A673 (cell line): ENCODE measurements around the gene TSPAN3. TPM values are rescaled to one million over a fixed set of nuclear protein-coding genes. Genes with fewer than 3 reads are reported as not detected.

Experiments
- BruUV-seq: library from RNA; stranded (reverse); fragments of 400-500 nt; replicated peaks from 2 replicates; lab custom pipeline; 2021; lab: Mats Ljungman, UMichigan
- CTCF ChIA-PET: fragments of 300-600 bp; sonication (Branson Sonifier 250); formaldehyde crosslinking; loops from one replicate; lab custom pipeline; 2022; ENCODE audit warnings: antibody characterized with exemption; lab: Charles Lee
- POLR2A ChIA-PET: fragments of 300-600 bp; sonication (Branson Sonifier 250); formaldehyde crosslinking; loops from one replicate; lab custom pipeline; 2022; ENCODE audit warnings: antibody characterized with exemption; ENCODE audit not compliant: low non-redundant PET; lab: Charles Lee
- DNase-seq: peaks from one replicate; pipeline ENCODE4 v3.0.0-alpha.2; 2015; ENCODE audit warnings: low spot score
- H3K27ac ChIP-seq: fragments of 200-600 bp; sonication (generic); 2 replicates; pipeline ENCODE4 v1.5.1; 2016; ENCODE audit warnings: mixed run types, low read depth, mild to moderate bottlenecking, mixed read lengths, antibody characterized with exemption, low read length; ENCODE audit not compliant: poor library complexity, severe bottlenecking
- H3K27me3 ChIP-seq: fragments of 200-600 bp; sonication (generic); replicated peaks from 2 replicates; pipeline ENCODE4 v1.6.1; 2017; ENCODE audit warnings: mixed run types, low read depth, mild to moderate bottlenecking, mixed read lengths, antibody characterized with exemption, low read length; ENCODE audit not compliant: insufficient read depth, poor library complexity
- H3K36me3 ChIP-seq: fragments of 200-600 bp; sonication (generic); 2 replicates; pipeline ENCODE4 v1.6.1; 2016; ENCODE audit warnings: mixed run types, mild to moderate bottlenecking, mixed read lengths, antibody characterized with exemption, low read length; ENCODE audit not compliant: insufficient read depth, poor library complexity, severe bottlenecking
- H3K4me1 ChIP-seq: fragments of 200-600 bp; sonication (generic); 2 replicates; pipeline ENCODE4 v1.6.1; 2017; ENCODE audit warnings: mixed run types, mild to moderate bottlenecking, mixed read lengths, antibody characterized with exemption, low read length; ENCODE audit not compliant: insufficient read depth, poor library complexity, severe bottlenecking
- H3K4me3 ChIP-seq: fragments of 200-600 bp; sonication (generic); 2 replicates; pipeline ENCODE4 v1.5.1; 2016; ENCODE audit warnings: low read depth, mixed run types, mild to moderate bottlenecking, mixed read lengths, low read length; ENCODE audit not compliant: poor library complexity, severe bottlenecking
- H3K9me3 ChIP-seq: fragments of 200-600 bp; sonication (generic); 2 replicates; pipeline ENCODE4 v1.6.1; 2016; ENCODE audit warnings: mixed run types, low read depth, mild to moderate bottlenecking, mixed read lengths, antibody characterized with exemption, low read length; ENCODE audit not compliant: poor library complexity, severe bottlenecking
- EZH2 ChIP-seq: fragments of 200-600 bp; sonication (generic); IDR thresholded peaks from 2 replicates; pipeline ENCODE4 v1.6.1; 2017; ENCODE audit warnings: borderline replicate concordance, low read depth, mild to moderate bottlenecking, mixed read lengths, antibody characterized with exemption, low read length; ENCODE audit not compliant: poor library complexity, severe bottlenecking
- intact Hi-C: fragments of 100-400 bp; cut with micrococcal nuclease; formaldehyde crosslinking; loops from one replicate; pipeline ENCODE4 v1.10.0; 2022; ENCODE audit not compliant: unreplicated experiment
- total RNA-seq: library from RNA; stranded (reverse); gene quantifications from 2 replicates; pipeline ENCODE4 v1.2.3, GENCODE V29; 2021
- TF ChIP-seq, protein P1 (sequence below): fragments of 300-800, 200-600 bp; sonication (generic); conservative IDR thresholded peaks from 2 replicates; pipeline ENCODE4 v1.5.1; 2017; ENCODE audit warnings: low read depth, mild to moderate bottlenecking, antibody characterized with exemption, low read length, moderate library complexity, mixed read lengths

Gene TSPAN3
- total RNA-seq, 1 experiment from 2014 or later, result 224 TPM

DNA sequence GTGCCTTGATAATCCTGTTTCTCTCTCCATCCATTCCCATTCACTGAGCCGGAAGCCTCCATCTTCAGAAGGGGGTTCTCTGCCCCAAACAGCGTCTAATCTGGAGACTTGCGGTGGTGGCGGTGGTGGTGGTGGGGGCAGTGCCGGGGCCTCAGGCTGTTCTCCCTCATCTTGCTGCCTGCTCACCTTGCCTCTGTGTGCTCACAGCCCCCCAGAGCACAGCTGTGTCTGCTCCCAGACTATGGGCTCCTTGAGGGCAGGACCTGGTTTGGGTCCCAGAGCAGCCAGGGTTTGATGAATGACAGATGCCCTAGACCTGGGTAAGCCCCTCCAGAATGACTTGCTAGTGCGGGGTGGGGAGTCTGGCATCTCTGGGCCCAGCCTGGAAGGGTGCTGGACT lies 76.4 kb downstream of the TSPAN3 start:
- Histone ChIP-seq H3K27ac (no peak overlapping the region), H3K36me3 (no peaks in the 10 kb centered on the region), H3K4me3 (no peak overlapping the region), H3K4me1 (no peaks in the 10 kb centered on the region), H3K27me3 (no peaks in the 10 kb centered on the region), H3K9me3 (no peaks in the 10 kb centered on the region)
- TF ChIP-seq EZH2, result no peak
- TF ChIP-seq, protein P1, sequence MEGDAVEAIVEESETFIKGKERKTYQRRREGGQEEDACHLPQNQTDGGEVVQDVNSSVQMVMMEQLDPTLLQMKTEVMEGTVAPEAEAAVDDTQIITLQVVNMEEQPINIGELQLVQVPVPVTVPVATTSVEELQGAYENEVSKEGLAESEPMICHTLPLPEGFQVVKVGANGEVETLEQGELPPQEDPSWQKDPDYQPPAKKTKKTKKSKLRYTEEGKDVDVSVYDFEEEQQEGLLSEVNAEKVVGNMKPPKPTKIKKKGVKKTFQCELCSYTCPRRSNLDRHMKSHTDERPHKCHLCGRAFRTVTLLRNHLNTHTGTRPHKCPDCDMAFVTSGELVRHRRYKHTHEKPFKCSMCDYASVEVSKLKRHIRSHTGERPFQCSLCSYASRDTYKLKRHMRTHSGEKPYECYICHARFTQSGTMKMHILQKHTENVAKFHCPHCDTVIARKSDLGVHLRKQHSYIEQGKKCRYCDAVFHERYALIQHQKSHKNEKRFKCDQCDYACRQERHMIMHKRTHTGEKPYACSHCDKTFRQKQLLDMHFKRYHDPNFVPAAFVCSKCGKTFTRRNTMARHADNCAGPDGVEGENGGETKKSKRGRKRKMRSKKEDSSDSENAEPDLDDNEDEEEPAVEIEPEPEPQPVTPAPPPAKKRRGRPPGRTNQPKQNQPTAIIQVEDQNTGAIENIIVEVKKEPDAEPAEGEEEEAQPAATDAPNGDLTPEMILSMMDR, result no peak
- DNase-seq, result no peak
- intact Hi-C loops, result no loop called here
- BruUV-seq, result no TSS peak
- CTCF ChIA-PET, result no interaction called here
- POLR2A ChIA-PET, result no interaction called here

DNA sequence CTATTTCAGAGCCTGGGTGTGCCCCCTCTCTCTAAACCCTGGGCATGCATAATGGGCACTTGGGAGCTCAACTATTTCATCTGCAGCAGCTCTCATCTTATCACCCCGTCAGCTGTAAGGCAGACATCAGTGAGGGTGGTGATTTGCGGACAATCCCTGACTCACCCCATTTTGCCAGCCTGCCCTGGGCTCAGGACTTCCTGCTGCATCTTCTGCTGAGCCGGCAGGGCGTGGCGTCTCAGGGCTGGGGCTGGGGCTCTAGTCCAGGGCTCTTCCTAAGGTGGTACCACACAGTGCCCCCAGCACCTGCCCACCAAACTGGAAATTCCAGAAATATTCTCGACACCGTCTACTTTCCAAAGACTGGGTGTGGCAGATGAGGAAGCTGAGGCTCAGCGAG lies 76.9 kb downstream of the TSPAN3 start:
- no peak overlapping the region for H3K4me3 ChIP-seq
- H3K27ac ChIP-seq, result no peak overlapping the region
- no peaks in the 10 kb centered on the region for H3K9me3 ChIP-seq
- intact Hi-C loops, result no loop called here
- TF ChIP-seq, protein P1, result no peak
- TF ChIP-seq EZH2, result no peak
- BruUV-seq, result no TSS peak
- DNase-seq, result no peak
- CTCF ChIA-PET, result no interaction called here
- POLR2A ChIA-PET, result no interaction called here
- H3K36me3 ChIP-seq, result no peaks in the 10 kb centered on the region
- no peaks in the 10 kb centered on the region for H3K27me3 ChIP-seq
- no peaks in the 10 kb centered on the region for H3K4me1 ChIP-seq

DNA sequence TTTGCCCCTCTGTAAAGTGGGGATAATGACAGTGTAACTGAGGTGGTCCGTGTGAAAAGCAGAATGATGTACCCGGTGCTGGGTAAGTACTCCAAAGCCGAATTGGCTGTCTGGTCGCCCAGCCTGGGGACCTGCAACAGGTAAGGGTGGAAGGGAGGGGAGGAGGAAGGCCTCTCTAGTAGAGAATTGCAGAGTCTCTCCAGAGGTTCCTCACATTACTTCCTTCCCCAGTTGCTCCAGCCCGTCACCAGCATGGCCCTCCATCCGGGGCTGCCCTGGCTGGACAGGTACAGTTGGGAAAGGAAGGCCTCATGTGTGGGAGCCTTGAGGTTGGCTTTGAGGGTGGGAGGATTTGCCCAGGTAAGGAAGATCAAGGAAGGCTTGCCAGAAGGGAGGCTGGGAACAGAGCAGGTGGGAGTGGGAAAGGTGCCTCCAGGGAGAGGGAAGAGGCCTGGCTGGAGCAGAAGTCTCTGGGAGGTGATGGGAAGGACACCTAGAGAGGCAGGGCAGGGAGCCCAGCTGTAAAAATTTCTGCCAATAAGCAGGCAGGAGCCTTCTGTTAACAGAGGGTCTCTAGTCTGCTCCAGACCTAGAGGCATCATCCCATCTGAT lies 77.7 kb downstream of the TSPAN3 start:
- H3K27ac ChIP-seq, result no peak overlapping the region
- no peaks in the 10 kb centered on the region for H3K4me1 ChIP-seq
- TF ChIP-seq, protein P1, result no peak
- no peak for TF ChIP-seq EZH2
- no peaks in the 10 kb centered on the region for H3K27me3 ChIP-seq
- no TSS peak for BruUV-seq
- POLR2A ChIA-PET, result no interaction called here
- no peaks in the 10 kb centered on the region for H3K9me3 ChIP-seq
- H3K36me3 ChIP-seq, result no peaks in the 10 kb centered on the region
- DNase-seq, result no peak
- no peak overlapping the region for H3K4me3 ChIP-seq
- CTCF ChIA-PET, result no interaction called here
- intact Hi-C loops, result no loop called here
